Stimulated activated CD4-positive, alpha-beta T cell treated with anti-CD3 and anti-CD28 coated beads, TNF-alpha, amount 100 ng/mL, for 4 hours (primary cell): ENCODE data around the gene CPNE1.
"Not testable (repeated sequence)": the region's sequence is repeated elsewhere in the genome, so short reads cannot be mapped to it uniquely, and the experiment has no call there.

Experiments
- DNase-seq, 3 experiments: peaks; one replicate each; pipeline ENCODE4 v3.0.0-alpha.2; 2020; ENCODE audit warnings: low read depth in 3 of 3

The CPNE1 gene

DNA sequence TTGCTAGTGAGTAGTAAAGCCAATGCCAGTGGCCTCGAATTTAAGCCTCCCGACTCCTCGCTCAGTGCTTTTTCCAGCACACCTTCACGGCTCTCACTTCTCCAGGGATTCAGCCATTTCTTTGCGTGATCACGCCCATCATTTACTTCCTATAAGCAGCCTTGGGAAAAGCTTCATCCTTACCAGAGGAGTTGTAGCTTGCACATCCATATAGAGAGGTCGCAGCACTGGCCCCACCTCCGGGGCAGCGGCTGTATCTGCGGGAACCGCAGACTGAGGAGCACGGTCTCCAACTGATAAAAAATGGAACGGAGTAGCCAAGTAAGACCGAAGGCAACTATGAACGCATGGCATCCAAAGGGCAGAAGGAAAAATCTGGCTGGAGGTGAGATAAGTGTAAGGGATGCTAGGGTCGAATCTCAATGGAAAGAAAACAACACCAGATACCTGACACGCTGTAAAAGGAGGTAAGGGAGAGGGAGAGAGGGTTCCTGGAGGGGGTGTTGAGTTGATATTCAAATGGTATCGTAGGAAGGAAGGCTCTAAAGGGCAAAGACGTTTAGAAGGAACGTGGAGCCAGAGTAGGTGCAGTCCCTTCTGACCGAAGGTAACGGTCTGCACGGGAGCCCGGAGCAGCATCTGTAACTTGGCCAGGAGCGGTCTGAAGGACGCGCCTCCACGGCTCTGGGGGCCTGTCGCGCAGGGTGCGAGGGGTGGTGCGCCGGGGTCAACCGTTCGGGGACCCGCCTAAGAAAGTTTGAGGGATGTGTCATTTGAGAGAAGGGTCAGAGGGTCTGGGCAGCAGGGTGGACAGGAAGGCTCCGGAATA, 33.8 kb upstream of the CPNE1 start:
- DNase-seq = peak in 1 of 3 experiments; percentile 7

DNA sequence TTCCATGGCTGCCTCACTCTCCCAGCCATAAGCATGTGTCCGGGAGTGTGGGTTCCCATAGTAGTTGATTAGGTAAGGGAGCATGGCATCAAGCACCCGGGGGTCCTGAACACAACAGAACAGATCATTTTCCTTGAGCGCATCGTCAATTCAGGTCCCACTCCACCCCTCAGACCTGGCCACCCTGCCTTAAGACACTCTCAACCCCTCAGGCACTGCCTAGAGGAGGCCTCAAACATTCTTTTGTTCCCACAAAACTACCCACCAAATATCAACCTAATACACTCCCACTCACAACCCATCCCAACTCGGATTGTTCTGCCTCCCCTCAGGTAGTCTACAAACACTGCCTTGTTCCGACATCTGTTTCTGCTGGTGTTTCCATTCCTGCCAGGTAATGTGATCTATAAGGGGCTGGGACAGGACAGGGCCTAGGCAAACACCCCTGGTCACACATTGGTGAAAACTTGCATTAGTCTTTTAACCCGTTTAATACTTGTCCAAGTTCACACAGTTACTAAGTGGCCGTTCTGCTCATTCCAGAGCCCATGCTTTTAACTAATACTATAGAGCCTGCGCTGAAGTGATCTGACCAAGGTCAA, 33.1 kb upstream of the CPNE1 start:
- DNase-seq = no peak

DNA sequence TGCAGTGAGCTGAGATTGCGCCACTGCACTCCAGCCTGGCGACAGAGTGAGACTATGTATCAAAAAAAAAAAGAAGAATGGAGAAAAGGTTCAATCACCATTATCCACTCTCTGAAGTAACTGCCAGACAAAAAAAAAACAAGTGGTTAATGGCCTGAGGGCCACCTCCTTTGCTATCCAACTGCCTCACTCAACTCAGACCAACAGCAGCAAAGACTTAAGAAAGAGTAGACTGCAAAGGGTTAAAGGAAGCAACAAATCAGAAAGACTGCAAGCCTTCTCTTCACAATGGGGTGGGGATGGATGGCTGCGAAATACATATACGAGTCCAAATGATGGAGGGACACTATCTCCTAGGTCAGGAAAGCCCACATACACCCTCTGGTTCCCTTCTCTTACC, 31.3 kb upstream of the CPNE1 start:
- no peak for DNase-seq

DNA sequence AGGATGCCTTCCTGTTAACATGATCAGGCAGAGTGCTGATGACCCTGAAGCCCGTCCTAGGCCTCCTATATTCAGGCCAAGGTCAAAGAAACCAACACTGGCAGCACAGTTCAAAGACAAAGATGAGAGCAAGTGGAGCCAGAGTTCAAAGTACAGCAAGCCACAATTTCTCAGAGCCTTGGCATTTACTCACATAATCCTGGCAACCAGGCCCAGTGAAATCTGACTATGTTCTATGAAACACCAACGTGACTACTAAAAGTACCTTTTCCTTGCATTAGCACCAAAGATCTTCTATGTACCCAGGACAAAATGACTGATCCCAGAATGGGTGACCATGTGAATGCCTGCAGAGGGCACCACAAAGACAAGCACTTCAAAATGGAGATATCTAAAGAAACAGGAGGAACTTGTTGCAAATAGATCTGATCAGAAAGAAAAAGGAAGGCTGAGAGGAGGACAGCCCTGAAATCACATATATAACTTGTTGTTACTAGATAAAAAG, 30.6 kb upstream of the CPNE1 start:
- DNase-seq = no peak

DNA sequence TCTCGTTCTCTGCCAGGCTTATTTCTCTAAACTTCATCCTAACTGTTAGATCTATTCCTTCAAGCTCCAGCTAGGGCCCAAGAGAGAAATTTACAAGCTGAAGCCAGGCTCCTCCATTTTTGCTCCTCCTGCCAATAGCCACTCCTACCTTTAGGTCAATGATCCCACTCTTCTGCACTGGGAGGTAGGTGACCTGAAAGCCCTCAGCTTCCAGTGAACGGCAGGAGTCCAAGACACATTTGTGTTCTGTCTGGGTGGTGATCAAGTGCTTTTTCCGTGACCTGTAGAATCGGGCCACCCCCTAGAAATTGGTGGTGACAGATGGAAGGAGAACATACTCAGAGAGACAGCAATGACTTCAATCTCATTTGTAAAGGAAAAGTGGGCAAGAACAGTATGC, 25.6 kb upstream of the CPNE1 start:
- no peak for DNase-seq

DNA sequence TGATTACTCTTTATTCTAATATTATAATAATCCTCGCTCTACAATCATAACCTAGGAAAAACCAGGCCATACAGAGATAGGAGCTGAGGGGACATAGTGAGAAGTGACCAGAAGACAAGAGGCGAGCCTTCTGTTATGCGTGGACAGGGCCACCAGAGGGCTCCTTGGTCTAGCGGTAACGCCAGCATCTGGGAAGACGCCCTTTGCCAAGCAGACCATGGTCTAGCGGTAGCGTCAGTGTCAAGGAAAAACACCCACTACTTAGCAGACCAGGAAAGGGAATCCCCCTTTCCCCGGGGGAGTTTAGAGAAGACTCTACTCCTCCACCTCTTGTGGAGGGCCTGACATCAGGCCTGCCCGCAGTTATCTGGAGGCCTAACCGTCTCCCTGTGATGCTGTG, 22.2 kb upstream of the CPNE1 start:
- not testable (repeated sequence) for DNase-seq

DNA sequence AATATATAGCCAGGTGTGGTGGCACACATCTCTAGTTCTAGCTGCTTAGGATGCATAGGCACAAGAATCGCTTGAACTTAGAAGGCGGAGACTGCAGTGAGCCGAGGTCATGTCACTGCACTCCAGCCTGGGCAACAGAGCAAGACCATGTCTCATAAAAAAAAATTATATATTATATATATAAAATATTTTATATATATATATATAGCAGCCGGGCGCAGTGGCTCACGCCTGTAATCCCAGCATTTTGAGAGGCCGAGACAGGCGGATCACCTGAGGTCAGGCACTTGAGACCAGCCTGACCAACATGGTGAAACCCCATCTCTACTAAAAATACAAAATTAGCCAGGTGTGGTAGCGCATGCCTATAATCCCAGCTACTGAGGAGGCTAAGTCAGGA, 20.7 kb upstream of the CPNE1 start:
- not testable (repeated sequence) for DNase-seq

DNA sequence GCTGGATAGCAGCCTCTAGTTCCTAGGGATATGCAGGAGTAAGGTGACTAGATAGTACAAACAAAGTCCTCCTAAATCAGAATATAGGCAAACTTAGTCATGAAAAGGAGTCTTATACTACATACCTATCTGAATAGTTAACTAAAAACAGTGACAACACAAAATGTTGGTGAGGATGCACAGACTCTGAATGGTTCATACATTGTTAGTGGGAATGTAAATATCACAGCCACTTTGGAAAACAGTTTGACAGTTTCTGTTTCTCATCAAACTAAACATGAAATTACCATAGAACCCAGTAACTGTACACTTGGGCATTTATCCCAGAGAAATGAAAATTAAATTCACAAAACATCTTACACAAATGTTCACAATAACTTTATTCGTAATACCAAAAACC, 17.3 kb upstream of the CPNE1 start:
- no peak for DNase-seq

DNA sequence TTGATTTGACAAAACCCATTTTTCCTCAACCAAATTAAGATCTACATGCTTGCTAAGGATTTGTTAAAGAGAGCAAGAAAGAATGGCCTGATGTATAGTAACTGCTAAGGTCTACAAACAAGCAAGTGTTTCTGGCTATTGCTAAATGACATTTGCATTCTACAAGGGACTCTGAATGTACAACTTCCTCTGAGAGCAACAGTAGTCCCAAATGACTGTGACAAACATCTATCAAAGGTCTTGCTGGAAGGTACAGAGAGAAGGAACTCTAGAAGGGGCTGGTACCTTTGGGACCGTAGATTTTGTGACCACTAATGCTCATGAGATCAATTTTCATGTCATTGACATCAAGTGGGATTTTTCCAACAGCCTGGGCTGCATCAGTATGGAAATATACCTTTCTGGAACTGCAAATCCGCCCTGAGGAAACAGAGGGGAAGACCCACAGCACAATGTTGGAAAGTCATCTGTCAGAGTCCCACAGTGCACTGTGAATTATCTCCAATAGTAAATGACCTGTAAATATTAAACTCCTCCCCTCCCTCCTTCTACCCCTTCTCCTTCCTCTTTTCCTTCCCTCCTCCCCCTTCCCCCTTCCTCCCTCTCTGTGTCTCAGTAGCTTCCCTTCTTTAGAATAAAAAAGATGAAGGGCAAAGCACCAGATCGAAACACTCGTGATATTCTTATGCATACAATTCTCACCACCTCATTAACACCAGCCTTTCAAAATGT, 15.9 kb upstream of the CPNE1 start:
- DNase-seq = no peak

DNA sequence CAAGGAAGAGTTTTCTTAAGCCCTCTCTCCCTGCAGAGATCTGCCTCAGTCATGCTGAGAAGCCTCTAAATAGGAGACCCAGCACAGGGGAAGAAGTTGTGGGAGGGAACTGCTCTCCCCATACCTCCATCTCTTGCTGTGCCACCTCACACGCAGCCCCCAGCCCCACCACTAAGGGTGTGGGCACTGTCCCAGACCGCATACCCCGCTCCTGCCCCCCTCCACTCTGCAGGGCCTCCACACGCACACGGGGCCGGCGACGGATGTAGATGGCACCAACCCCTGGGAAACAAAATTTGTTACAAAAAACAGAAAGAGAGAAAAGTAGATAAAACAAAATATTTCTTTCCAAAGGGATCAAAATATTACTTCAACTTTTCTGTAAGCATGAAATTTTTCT, 10.2 kb upstream of the CPNE1 start:
- no peak for DNase-seq

DNA sequence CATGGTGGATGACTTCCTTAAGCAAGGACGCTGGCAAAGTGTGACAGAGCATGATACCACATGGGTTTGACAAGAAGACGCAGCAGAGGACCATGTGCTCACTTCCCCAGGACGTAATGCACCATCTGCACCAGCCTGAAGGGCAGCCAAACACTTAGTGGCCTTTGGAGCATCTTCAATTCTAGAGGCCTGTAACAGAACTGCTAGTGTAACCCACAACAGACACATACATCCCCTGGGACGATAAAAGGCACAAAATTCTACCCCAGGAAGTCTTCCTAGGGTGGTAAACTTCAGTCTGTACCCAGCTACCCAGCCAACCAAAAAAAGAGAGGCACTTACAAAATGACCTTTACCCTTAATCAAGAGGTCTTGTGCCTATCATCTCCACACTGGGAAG, 9.2 kb upstream of the CPNE1 start:
- DNase-seq = no peak

DNA sequence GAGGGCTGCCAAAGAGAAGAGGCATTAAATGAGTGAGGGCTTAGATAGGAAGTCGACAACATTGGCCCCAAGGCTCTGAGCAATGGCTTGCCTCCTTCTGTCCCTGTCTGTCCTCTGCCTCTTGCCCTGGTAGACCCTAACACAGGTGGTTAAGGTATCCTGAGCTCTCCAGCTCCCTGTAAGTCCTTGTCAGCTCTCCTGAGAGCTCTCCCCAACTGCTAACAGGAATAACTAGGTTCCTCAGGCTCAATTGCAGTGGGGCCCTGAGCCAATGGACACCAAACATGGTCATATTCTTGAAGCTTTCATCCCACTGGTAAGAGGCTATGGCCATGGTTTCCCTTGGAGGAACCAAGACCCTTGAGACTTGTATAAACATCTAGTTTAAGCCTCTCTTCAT, 5.0 kb upstream of the CPNE1 start:
- no peak for DNase-seq

DNA sequence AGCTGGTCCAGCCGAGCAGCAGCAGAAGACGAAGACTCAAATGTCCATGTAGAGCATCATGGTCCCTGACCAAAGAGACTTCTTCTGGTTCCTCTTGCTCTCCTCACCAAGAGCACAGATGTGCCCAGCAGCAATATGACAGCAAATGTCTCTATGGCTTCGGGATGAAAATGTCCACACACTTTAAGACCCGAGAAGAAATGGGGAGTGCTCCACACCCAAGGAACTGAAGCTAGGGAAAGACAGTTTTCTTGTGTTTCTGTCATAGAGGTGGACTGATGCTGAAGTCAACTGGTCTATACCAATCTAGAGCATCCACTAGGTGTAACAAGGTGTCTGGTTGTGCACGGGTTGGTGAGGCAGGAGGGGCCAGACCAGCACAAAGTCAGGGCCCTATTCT, 4.5 kb upstream of the CPNE1 start:
- DNase-seq = no peak

DNA sequence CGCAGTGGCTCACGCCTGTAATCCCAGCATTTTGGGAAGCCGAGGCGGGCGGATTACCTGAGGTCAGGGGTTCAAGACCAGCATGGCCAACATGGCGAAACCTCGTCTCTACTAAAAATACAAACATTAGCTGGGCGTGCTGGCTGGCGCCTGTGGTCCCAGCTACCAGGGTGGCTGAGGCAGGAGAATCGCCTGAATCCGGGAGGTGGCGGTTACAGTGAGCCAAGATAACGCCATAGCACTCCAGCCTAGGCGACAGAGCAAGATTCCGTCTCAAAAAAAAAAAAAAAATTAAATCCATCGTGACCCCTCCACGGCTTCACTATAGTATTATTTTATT, 1.2 kb upstream of the CPNE1 start:
- DNase-seq = no peak

DNA sequence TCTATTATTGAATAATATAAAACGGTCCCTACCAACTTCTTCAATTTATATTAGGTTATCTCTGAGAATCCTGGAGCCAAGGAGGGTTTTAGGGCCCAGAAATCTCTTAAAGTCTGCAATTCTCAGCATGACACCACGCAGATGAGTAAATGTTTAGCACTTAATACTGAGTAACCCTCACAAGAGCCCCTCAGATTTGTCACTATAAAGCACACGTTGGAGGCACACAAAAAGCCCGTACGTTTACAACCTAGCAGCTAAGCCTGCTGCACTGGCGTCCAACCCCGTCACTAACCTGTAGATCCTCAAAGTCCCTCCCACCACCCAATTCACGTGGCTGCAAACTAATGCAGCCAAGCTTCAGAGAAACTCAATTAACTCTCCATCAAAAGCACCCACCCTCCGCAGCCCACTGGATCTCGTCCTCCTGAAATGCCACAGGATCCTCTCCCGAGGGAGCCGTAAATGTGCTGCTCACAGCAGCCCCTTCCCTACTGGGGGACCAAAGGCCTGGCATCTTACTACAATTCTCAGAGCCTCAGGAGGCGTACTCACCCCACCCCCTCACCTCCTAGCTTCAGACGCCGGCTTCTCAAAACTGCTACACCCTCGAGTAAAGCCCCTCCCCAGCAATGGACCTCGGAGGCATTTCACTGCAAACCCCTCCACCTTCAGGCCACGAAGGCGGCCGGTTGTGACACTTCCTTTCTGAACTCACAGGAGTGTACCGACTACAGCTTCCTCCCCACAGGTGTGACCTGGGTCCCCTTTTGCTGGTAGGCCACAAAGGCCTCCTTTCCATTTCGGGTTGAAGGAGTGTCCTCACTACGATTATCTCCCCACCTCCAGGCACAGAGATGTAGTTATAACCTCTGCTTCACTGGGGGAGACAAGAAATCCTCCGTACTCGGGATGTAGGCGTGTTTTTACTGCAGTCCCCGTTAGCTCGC, 909 bp downstream of the CPNE1 start:
- peak; percentile 17 to 35 (median 32) for DNase-seq

DNA sequence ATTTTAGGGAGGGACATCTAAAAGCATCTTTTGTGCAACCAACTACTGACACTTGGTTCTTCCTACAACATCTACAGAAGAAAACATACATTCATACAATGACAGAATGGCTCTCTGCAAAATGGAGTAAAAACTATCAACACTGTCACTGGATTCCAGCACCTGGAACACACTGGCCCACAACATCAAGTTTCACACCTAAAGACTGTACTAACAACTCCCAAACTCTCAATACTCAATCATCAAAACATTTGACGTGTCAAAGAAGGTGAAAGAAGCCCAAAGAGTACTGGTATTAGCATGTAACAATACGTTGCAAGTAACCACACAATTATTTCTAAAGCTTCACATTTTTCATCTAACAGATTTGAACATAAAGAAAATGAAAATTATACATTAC, 2.1 kb downstream of the CPNE1 start:
- DNase-seq = no peak

DNA sequence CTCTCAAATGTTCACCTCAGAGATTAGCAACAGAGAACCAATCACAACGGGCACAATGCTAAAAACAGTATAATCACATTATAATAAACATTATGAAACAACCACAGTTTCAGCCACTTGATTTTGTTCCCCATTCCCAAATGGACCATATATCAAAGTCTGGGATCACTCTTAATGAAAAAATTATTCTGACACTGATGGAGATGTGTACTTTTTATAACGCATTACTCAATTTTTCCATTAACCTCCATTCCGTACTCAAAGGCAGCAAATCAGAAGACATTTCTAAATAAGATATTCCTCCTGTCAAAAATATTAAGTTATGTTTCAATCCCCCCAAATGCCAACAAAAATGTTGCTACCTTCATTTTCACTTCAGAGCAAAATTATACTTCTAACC, 2.8 kb downstream of the CPNE1 start:
- DNase-seq = no peak

DNA sequence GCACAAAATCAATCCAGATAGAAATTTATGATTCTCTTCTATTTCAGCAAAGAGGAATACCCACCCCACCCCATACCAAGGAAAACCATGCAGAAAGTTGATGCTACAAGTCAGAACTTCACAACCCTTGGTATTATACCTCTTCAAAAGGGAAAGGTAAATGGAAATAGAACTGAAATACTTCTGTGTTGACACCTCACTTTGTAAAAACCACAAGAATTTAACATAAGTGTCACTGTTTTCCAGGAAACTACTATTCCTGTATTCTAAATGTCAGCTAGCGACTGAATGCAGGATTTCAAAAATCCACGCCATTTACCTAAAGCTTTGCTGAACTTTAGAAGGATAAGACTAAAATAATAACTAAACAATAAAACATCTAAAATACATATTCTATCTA, 3.6 kb downstream of the CPNE1 start:
- no peak for DNase-seq

DNA sequence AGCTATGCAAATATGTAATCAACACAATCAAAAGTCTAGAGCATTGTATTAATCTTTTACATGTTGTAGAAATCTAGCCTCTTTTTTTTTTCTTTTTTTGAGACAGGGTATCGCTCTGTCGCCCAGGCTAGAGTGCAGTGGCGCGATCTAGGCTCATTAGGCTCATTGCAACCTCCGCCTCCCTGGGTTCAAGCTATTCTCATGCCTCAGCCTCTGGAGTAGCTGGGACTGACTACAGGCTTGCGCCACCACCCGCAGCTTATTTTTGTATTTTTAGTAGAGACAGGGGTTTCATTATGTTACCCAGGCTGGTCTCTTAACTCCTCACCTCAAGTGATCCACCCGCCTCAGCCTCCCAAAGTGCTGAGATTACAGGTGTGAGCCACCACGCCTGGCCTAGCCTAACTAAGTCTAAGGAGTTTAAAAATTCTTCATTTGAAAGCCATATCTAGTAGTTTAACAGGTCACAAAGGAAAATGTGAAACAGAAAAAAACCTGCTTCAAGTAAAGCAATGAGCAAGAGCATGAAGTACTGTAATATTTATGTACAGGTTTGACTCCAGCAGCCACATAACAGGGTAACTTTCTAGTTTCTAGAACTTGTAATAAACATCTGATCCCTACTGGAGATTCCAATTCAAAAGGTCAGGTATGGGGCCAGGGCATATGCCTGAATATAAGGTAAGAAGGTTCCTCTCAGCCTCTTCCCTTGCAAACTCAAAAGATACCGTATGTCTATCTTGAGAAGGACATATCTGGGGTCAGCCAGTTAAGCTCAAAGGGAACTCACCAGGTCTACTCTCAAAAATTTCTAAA, 4.4 kb downstream of the CPNE1 start:
- DNase-seq = no peak

DNA sequence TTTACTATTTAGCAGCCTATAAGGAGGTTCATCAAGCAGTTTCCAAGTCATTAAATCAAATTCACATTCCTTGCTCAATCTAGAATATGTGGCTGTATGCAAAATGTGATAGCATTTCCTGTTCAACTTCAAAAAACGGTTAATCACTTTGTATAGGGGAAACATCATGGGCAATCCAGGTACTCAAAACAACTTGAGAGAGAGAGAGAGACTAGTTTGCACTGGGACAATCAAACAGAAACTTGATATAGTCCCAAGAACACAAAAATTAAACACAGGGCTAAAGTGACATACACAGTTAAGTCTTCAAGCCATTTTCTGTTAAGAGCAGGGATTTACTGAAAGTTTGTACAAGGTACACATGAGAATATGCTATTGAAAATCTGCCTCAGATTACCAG, 7.4 kb downstream of the CPNE1 start:
- DNase-seq = no peak

DNA sequence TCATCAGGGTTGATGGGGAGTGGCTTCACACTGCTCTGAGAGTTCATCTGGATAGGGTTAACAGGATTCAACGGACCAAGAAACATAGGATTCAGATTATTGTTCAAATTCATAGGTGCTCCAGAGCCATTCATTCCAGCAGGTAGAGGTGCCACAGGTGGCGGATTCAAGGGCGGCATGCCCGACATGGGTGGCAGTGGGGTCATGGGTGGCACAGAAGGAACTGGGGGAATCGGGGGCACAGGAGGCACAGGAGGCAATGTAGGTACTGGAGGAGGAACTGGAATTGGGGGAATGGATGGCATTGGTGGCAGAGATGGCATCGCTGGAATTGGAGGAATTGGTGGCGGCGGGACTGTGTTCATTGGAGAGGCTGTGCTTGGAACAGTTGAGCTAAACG, 10.3 kb downstream of the CPNE1 start:
- no peak for DNase-seq
